IPS DF 19.7 (cell line): ENCODE data around the gene ACSF2.
"Not testable (repeated sequence)": the region's sequence is repeated elsewhere in the genome, so short reads cannot be mapped to it uniquely, and the experiment has no call there.

ENCODE experiments used
- DNase-seq: peaks from one replicate; pipeline ENCODE4 v3.0.0-alpha.2; 2013; ENCODE audit warnings: low read depth, low spot score

Gene ACSF2

DNA sequence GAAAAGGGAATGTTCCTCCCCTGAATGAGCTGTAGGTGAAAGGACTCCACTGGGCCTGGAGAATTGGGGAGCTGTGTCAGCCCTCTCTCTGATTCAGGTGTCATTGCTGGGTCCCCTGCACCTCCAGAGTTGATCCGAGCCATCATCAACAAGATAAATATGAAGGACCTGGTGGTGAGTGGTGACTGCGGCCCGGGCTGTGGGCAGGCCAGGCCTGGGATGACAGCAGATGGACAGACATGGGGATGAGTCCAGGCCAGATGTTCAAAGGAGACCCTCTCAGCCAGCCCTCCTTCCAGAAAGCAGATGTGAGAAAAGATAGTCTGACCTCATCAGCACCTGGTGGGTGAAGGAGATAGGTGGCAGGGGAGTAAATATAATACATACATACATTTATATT is 38.1 kb downstream of the ACSF2 start:
- no peak for DNase-seq

DNA sequence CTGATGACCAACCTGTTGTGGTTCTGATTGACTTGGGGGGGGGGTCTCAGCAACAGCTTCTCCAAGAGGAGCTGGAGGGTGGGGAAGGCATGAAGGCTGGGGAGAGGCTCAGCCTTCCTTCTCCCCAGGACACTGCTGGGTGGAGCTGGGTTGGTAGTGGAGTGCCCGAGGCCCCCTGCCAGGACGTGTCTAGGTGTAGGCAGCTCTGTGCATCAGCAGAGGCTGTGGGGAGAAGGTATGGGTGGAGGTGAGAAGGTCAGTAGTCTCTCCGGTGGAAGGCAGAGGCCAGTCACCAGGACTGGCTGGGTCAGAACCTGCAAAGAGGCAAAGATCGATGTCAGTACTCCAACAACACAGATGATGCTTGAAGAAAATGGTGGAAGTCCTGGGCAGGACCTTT is 38.7 kb downstream of the ACSF2 start:
- DNase-seq: no peak

DNA sequence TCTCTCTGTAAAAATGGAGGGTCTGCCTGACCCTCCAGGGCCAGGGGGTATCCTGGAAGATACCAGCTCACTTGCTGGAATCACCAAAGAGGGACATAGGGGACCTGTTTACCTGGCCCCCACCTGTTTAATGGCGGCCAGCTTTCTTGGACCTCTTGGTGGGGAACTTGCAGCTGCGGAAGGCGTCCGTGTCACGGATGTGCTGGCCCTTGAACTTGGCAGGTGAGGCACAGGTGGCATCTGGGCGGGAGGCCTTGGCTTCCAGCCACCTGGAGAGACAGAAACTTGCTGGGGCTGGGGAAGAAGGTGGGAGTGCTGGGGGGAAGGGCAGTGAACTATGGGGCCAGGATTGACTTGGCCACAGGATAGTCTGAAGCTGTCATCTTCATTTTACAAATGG is 39.2 kb downstream of the ACSF2 start:
- DNase-seq: no peak

GRCh38 chr17:50465635-50466034 is 39.6 kb downstream of the ACSF2 start:
- no peak for DNase-seq

DNA sequence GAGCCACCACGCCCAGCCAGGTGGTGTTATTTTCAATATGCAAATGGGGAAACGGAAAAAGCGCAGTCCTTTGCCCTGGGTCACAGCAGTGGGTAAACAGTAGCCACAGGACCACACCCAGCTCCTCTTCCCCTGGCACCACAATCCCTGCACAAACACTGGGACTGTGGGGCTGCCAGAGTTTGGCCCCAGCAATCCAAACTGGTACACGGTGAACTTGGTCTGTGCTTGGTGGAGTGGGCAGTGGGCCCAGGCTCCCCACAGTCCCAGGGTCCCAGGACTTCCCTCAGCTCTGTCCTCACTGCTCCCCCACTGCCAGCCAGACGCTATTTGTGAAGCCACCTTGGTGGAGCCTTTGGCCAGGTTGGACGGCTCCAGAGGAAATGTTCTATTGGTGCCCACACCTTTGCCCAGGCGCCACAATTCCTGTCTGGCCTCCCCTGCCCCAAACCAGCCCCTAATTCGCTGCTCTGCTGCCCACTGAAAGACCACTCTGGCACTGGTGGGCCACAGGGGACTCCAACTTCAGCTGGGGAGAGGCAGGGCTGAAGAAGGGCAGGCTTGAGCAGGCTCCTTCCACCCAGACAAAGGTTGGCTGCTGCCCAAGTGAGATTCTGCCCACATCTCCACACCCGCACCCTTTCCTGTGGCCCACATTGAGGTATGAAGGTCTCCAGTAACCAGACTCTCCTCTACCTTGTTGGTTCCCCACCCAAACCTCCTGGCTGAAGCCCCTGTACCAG is 40.5 kb downstream of the ACSF2 start:
- DNase-seq: no peak

DNA sequence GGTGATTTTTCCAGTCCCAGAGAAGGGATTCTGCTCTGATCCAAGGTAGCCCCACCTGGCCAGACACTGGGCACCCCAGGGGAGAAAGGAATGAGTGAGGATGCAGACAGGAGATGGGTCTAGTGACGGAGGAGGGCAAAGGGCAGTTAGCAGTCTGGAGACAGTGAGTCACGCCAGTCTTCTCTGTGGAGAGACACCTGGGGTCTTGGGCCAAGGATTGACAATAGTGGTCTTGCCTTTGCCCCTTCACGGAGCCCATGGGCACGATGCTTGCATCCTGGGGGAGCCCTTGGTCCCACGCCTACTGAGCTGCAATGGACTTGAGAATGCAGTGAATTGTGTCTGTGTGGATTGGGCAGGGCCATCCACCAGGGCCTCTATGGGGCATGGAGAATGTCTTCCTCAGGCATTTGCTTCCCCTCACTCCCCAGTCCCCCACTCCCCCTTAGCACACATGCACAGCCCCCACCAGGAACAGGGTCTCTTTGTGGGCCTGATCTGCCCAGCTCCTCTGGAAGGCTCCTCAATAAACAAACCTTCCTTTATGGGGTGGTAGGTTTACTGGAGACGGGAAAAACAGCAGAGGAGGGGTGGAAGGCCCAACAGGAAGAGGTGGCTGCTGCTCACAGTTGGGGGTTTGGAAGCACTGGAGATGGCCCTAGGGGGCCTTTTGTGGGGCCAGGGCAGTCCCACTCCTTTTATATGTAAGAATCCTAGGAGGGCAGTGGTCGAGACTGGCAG is 41.3 kb downstream of the ACSF2 start:
- no peak for DNase-seq

DNA sequence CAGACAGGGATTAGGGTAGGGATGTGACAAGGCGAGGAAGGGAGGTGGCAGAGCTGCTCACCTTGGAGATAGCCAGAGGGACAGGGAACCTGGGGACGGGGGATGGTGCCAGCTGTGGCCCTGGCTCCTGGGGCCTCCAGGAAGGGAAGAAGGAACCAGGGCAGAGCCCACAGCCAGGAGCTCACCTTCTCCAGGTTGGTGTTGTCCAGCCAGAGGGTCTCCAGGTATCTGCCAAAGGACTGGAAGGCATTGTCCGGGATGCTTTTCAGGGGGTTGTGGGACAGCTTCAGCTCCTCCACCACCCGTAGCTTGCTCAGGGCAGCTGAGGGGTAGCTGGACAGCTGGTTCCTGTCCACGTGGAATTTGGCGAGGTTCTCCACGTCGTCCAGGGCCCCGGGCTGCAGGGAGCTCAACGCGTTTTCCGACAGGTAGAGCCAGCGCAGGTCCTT is 41.9 kb downstream of the ACSF2 start:
- DNase-seq: no peak

GRCh38 chr17:50468304-50469207 is 42.5 kb downstream of the ACSF2 start, which contains the start of gene CHAD:
Gene CHAD (minus strand): TSS chr17:50468880. CDS start chr17:50468813, 67 bp downstream.
- DNase-seq: no peak

DNA sequence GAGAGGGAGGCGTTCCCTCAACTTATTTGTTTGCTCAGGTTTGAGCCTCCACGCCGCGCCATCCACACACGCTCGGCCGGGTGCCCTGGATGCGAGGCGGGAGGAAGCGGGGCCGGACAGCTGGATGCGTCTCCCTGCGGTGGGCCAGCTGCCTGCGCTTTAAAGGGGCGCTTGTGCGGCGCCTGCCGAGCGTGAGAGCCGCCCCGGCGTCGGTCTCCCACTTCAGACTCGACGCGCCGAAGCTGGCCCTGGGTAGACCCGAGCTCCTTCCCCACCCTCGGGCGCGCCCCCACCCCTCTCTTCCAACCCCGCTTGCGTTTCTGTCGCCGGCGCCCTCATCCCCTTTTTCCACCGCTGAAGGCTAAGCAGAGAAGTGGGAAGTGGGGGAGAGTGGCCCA is 43.2 kb downstream of the ACSF2 start:
- DNase-seq: no peak

DNA sequence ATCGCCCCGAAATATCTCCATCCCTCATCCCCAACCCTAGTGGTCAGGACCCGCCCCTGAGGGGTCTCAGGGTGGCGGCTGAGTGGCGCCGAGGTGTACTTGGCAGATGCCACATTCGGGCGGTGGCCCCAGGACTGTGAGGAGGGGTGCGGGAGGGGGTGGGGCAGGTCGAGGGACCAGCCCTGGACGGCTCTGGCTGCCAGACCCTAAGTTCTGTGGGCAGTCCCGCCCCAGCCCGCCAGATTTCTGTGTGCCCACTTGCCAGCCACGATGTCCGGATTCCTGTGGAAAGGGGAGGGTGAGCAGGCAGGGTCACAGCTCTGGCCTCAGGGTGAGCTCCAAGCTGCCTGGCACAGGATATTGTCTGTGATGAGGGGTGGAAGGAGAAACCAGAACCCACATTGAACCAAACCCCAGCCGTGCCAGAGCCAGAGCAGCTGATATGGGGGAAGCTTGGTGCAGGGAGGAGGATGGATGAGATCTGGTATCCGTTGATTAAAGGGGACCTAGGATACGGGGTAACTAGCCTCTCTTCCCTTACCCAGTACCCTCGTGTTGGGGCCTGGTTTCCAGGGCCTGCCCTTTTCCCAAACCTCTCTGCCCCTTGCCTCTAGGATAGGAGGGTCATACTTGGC is 43.8 kb downstream of the ACSF2 start:
- DNase-seq: no peak

DNA sequence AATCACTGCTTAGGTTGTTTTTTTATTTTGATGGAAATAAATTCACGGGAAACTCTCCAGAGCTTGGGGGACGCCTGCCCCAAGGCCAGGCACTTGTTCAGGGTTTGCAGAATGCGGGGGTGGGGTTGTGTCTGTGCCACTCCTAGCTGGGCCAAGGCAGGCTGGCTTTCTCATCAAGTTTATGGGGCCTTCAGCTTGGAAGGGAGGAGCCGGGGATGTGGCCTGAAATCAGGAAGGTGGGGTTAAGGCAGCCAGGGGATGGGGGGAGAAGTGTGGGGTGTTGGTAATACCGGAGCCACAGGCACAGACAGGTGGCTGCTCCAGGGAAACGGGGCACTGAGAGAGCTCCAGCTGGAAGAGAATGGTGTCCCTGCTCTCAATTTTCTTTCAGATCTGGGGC is 44.4 kb downstream of the ACSF2 start:
- DNase-seq: no peak

GRCh38 chr17:50471009-50471905 is 45.2 kb downstream of the ACSF2 start:
- DNase-seq: no peak

DNA sequence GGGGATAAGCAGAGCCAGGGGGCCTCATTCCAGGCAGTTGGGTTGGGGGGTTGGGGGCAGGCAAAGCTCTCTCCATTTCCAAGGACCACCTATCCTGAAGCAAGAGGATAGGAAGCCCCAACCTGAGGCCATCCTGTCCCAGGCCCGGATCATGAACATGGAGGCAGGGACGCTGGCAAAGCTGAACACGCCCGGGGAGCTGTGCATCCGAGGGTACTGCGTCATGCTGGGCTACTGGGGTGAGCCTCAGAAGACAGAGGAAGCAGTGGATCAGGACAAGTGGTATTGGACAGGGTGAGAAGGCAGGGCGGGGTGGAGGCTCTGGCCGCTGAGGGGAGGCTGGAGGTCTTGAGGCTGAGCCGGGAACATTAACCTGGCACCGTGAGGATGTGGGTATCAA is 46.3 kb downstream of the ACSF2 start:
- no peak for DNase-seq

DNA sequence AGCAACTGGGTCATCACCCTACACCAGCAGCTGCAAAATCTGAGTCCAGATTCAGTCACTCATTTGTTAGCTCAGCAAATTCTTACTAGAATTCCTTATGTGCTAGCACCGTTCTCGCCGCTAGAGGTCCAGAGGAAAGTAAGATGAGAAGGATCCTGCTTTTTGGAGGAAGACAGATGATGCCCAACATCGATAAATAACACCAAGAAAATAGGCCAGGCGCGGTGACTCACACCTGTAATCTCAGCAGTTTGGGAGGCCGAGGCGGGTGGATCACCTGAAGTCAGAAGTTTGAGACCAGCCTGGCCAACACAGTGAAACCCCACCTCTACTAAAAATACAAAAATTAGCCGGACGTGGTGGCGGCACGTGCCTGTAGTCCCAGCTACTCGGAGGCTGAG is 46.7 kb downstream of the ACSF2 start:
- DNase-seq: not testable (repeated sequence)

DNA sequence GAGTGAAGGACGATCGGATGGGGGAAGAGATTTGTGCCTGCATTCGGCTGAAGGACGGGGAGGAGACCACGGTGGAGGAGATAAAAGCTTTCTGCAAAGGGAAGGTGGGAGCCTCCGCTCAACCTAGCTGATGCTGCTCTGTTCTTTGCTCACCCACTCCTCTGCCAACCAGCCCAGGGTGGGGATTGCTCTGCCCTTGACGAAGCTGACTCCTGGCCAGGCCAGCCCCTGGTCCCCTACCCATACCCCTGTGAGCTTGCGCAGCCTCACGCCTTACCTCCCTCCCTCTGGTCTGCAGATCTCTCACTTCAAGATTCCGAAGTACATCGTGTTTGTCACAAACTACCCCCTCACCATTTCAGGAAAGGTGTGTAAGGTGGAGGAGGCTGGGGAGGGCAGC is 47.9 kb downstream of the ACSF2 start:
- DNase-seq: no peak

GRCh38 chr17:50474523-50474922 is 48.5 kb downstream of the ACSF2 start:
- no peak for DNase-seq

DNA sequence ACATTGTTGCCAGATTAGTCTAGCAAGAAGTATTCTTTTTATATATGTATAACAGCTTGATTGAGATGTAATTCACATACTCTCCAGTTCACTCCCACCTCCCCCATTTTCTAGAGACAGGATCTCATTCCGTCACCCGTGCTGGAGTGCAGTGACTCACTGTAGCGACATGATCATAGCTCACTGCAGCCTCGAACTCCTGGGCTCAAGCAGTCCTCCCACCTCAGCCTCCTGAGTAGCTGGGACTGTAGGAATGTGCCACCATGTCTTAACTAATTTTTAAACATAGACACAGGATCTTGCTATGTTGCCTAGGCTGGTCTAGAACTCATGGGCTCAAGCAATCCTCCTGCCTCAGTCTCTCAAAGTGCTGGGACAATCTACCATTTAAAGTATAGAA is 49.3 kb downstream of the ACSF2 start:
- no peak for DNase-seq

DNA sequence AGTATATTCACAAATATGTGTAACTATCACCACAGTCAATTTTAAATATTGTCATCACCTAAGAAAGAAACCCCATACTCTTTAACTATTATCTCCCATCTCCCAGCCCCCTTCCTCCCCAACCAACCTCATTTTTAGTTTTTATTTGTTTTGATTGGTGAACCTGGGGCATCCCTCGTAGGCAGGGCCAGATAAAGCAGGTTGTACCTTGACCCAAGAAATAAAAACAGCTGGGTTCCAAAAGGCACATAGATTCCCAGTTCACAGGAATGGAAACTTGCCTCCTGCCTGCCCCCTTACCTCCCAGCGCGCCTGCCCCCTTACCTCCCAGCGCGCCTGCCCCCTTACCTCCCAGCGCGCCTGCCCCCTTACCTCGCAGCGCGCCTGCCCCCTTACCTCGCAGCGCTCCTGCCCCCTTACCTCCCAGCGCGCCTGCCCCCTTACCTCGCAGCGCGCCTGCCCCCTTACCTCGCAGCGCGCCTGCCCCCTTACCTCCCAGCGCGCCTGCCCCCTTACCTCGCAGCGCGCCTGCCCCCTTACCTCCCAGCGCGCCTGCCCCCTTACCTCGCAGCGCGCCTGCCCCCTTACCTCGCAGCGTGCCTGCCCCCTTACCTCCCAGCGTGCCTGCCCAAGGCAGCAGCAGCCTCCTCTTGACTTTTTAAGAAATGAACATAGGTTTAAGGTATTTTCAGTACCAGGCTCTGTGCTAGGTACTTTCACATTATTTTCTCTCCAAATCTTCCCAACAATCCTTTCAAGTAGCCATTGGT is 49.9 kb downstream of the ACSF2 start:
- DNase-seq: not testable (repeated sequence)

DNA sequence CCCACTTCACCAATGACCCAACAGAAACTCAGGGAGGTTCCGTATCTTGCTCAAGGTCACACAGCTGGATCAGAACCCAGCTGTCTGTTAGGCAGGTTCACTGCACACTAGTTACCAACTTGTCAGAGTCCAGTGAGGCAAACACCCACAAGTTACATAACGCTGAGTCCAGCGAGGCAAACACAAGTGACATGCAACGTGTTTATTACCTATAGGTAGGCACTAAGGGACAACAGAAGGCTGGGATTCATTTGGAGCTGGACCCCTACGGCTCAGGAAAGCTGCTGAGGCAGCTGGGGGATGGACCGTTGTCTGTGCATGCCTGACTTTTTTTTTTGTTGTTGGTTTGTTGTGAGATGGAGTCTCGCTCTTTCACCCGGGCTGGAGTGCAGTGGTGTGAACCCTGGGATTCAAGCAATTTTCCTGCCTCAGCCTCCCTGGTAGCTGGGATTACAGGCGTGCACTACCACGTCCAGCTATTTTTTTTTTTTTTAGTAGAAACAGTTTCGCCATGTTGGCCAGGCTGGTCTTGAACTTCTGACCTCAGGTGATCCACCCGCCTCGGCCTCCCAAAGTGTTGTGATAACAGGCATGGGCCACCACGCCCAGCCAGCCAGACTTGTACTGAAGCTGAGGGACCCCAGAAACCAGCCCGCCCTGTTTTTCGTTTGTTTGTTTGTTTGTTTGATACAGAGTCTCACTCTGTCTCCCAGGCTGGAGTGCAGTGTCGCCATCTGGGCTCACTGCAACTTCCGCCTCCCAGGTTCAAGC is 50.7 kb downstream of the ACSF2 start:
- DNase-seq: no peak
